OCI-LY1 (cell line): Measurements from ENCODE around the gene NHERF2.

ENCODE experiments used
- H2AFZ ChIP-seq: fragments of 200-600 bp; sonication (generic), shearing (Covaris generic); 2 replicates; pipeline ENCODE4 v1.6.0; 2014; ENCODE audit warnings: antibody characterized with exemption, mild to moderate bottlenecking, low read length
- H3F3A ChIP-seq: fragments of 200-600 bp; sonication (generic), shearing (Covaris generic); 2 replicates; pipeline ENCODE4 v1.6.0; 2014; ENCODE audit warnings: mild to moderate bottlenecking, antibody characterized with exemption, low read length, moderate library complexity; ENCODE audit not compliant: insufficient read depth
- H3K27ac ChIP-seq: fragments of 200-600 bp; sonication (generic); 2 replicates; pipeline ENCODE4 v1.5.1; 2014; ENCODE audit warnings: low read length, mixed run types, mild to moderate bottlenecking, low read depth; ENCODE audit not compliant: poor library complexity, severe bottlenecking
- H3K27me3 ChIP-seq: fragments of 200-600 bp; sonication (generic); 2 replicates; pipeline ENCODE4 v1.6.0; 2014; ENCODE audit warnings: antibody characterized with exemption, mild to moderate bottlenecking, low read length, moderate library complexity; ENCODE audit not compliant: insufficient read depth
- H3K36me3 ChIP-seq: fragments of 200-600 bp; sonication (generic); 2 replicates; pipeline ENCODE4 v1.6.1; 2014; ENCODE audit warnings: mild to moderate bottlenecking, antibody characterized with exemption, low read length, moderate library complexity, mixed read lengths; ENCODE audit not compliant: insufficient read depth
- H3K4me1 ChIP-seq: fragments of 200-600 bp; sonication (generic); 2 replicates; pipeline ENCODE4 v1.5.1; 2014; ENCODE audit warnings: mild to moderate bottlenecking, low read length, moderate library complexity; ENCODE audit not compliant: insufficient read depth, severe bottlenecking
- H3K4me2 ChIP-seq: fragments of 200-600 bp; sonication (generic), shearing (Covaris generic); 2 replicates; pipeline ENCODE4 v1.6.1; 2014; ENCODE audit warnings: low read length
- H3K4me3 ChIP-seq: fragments of 200-600 bp; sonication (generic); 2 replicates; pipeline ENCODE4 v1.5.1; 2014; ENCODE audit warnings: low read length, low read depth, mild to moderate bottlenecking, mixed read lengths; ENCODE audit not compliant: poor library complexity, severe bottlenecking
- H3K79me2 ChIP-seq: fragments of 200-600 bp; shearing (Covaris generic); 2 replicates; pipeline ENCODE4 v1.6.1; 2016; ENCODE audit warnings: mixed run types, low read length, mixed read lengths; ENCODE audit not compliant: insufficient read depth
- H3K9ac ChIP-seq: fragments of 200-600 bp; sonication (generic), shearing (Covaris generic); 2 replicates; pipeline ENCODE4 v1.6.1; 2014; ENCODE audit warnings: mild to moderate bottlenecking, low read length, mixed read lengths
- H3K9me2 ChIP-seq: fragments of 200-600 bp; sonication (generic), shearing (Covaris generic); 2 replicates; pipeline ENCODE4 v1.6.1; 2014; ENCODE audit warnings: low read depth, mild to moderate bottlenecking, low read length, mixed read lengths
- H3K9me3 ChIP-seq: fragments of 200-600 bp; shearing (Covaris generic); 2 replicates; pipeline ENCODE4 v1.6.1; 2014; ENCODE audit warnings: low read length, mixed read lengths
- H4K20me1 ChIP-seq: fragments of 200-600 bp; sonication (generic), shearing (Covaris generic); 2 replicates; pipeline ENCODE4 v1.6.0; 2016; ENCODE audit warnings: mild to moderate bottlenecking, low read length; ENCODE audit not compliant: insufficient read depth
- EZH2 ChIP-seq: fragments of 200-600 bp; sonication (generic), shearing (Covaris generic); IDR thresholded peaks from 2 replicates; pipeline ENCODE4 v1.8.0; 2017; ENCODE audit warnings: borderline replicate concordance, mixed run types, mild to moderate bottlenecking, antibody characterized with exemption, low read length, moderate library complexity, mixed read lengths
- TF ChIP-seq, protein P1 (sequence below): fragments of 200-600 bp; sonication (generic), shearing (Covaris generic); IDR thresholded peaks from 2 replicates; pipeline ENCODE4 v1.5.1; 2017; ENCODE audit warnings: mild to moderate bottlenecking, antibody characterized with exemption, low read length, moderate library complexity, mixed read lengths

NHERF2 gene

GRCh38 chr16:2026461-2027023, at the start of gene NHERF2:
NHERF2 (plus strand) TSS chr16:2026902; CDS start chr16:2027006, 104 bp downstream.
- H3F3A ChIP-seq = no peaks in the 10 kb centered on the region
- peak within 1 kb of the TSS; percentile 48; the same call in 1 of the 2 replicates for H3K4me2 ChIP-seq
- H3K9me3 ChIP-seq = no peaks in the 10 kb centered on the region
- no peaks in the 10 kb centered on the region for H3K9me2 ChIP-seq
- no peaks in the 10 kb centered on the region for H4K20me1 ChIP-seq
- peaks cover 16% of the 10 kb centered on the region for H3K4me1 ChIP-seq
- H2AFZ ChIP-seq = no peak within 1 kb of the TSS
- H3K27me3 ChIP-seq = peaks cover 28% of the 10 kb centered on the region
- no peak within 1 kb of the TSS for H3K27ac ChIP-seq
- no peak within 1 kb of the TSS for H3K9ac ChIP-seq
- H3K36me3 ChIP-seq = no peaks in the 10 kb centered on the region
- H3K4me3 ChIP-seq = peak within 1 kb of the TSS; percentile 47
- H3K79me2 ChIP-seq = no peaks in the 10 kb centered on the region
- TF ChIP-seq, protein P1, sequence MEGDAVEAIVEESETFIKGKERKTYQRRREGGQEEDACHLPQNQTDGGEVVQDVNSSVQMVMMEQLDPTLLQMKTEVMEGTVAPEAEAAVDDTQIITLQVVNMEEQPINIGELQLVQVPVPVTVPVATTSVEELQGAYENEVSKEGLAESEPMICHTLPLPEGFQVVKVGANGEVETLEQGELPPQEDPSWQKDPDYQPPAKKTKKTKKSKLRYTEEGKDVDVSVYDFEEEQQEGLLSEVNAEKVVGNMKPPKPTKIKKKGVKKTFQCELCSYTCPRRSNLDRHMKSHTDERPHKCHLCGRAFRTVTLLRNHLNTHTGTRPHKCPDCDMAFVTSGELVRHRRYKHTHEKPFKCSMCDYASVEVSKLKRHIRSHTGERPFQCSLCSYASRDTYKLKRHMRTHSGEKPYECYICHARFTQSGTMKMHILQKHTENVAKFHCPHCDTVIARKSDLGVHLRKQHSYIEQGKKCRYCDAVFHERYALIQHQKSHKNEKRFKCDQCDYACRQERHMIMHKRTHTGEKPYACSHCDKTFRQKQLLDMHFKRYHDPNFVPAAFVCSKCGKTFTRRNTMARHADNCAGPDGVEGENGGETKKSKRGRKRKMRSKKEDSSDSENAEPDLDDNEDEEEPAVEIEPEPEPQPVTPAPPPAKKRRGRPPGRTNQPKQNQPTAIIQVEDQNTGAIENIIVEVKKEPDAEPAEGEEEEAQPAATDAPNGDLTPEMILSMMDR = no peak
- no peak for TF ChIP-seq EZH2

DNA sequence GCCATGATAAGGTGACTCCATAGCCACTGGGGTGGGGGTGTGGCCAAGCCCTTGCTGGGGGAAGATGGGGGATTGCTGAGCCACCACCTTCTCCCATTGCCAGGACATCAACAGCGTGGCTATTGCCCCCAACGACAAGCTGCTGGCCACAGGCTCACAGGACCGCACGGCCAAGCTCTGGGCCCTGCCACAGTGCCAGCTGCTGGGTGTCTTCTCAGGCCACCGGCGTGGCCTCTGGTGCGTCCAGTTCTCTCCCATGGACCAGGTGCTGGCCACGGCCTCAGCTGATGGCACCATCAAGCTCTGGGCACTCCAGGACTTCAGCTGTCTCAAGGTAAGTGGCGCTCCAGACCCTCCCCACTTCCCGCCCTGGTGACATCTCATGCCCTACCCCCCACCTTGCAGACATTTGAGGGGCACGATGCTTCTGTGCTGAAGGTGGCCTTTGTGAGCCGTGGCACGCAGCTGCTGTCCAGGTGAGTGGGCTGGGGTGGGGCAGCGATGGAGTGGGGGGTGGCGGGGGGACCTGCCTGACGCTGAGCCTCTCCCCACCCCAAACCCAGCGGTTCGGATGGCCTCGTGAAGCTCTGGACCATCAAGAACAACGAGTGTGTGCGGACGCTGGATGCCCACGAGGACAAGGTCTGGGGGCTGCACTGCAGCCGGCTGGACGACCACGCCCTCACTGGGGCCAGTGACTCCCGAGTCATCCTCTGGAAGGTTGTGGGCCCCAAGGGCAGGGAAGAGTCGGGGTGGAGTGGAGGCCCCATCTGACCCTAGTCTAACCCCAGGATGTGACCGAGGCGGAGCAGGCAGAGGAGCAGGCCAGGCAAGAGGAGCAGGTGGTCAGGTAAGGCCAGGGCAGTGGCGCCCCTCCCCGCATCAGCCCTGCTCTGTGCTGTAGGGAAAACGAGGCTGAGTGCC, 49.5 kb upstream of the NHERF2 start:
- Histone ChIP-seq H3F3A (no peaks in the 10 kb centered on the region), H3K4me1 (peaks cover 17% of the 10 kb centered on the region), H3K79me2 (peaks cover 4% of the 10 kb centered on the region; the same call in 1 of the 2 replicates), H3K27ac (no peak overlapping the region), H3K9me2 (no peaks in the 10 kb centered on the region), H3K9me3 (no peaks in the 10 kb centered on the region), H4K20me1 (no peaks in the 10 kb centered on the region), H3K36me3 (peaks cover 49% of the 10 kb centered on the region), H3K4me2 (no peak overlapping the region), H3K9ac (no peak overlapping the region), H3K27me3 (no peaks in the 10 kb centered on the region; the same call in 1 of the 2 replicates), H3K4me3 (no peak overlapping the region), H2AFZ (no peak overlapping the region)
- TF ChIP-seq, protein P1 = no peak
- TF ChIP-seq EZH2 = no peak

- no peak overlapping the region for H2AFZ ChIP-seq
- no peaks in the 10 kb centered on the region for H3F3A ChIP-seq
- H3K27ac ChIP-seq = no peak overlapping the region
- no peaks in the 10 kb centered on the region for H4K20me1 ChIP-seq
- TF ChIP-seq, protein P1 = no peak
- TF ChIP-seq EZH2 = no peak
- H3K9me2 ChIP-seq = no peaks in the 10 kb centered on the region
- peaks cover 49% of the 10 kb centered on the region for H3K36me3 ChIP-seq
- no peak overlapping the region for H3K9ac ChIP-seq
- H3K4me2 ChIP-seq = no peak overlapping the region
- H3K4me3 ChIP-seq = no peak overlapping the region
- H3K79me2 ChIP-seq = peaks cover 4% of the 10 kb centered on the region; the same call in 1 of the 2 replicates
- no peaks in the 10 kb centered on the region for H3K9me3 ChIP-seq
- H3K4me1 ChIP-seq = peaks cover 13% of the 10 kb centered on the region
- no peaks in the 10 kb centered on the region; the same call in 1 of the 2 replicates for H3K27me3 ChIP-seq
Measured at GRCh38 chr16:1977875-1978268, 48.8 kb upstream of the NHERF2 start.
